GM21526 (cell line): ENCODE measurements around the gene COQ3.
A peak's percentile ranks its signal among the peaks of the same experiment; 100 is the strongest.

Source experiments
- ATAC-seq: cut with Tn5 transposase; IDR thresholded peaks from one replicate; pipeline ENCODE4 v1.9.1; 2021; ENCODE audit warnings: moderate library complexity; ENCODE audit not compliant: unreplicated experiment, low FRiP score

COQ3 gene, protein sequence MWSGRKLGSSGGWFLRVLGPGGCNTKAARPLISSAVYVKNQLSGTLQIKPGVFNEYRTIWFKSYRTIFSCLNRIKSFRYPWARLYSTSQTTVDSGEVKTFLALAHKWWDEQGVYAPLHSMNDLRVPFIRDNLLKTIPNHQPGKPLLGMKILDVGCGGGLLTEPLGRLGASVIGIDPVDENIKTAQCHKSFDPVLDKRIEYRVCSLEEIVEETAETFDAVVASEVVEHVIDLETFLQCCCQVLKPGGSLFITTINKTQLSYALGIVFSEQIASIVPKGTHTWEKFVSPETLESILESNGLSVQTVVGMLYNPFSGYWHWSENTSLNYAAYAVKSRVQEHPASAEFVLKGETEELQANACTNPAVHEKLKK

DNA sequence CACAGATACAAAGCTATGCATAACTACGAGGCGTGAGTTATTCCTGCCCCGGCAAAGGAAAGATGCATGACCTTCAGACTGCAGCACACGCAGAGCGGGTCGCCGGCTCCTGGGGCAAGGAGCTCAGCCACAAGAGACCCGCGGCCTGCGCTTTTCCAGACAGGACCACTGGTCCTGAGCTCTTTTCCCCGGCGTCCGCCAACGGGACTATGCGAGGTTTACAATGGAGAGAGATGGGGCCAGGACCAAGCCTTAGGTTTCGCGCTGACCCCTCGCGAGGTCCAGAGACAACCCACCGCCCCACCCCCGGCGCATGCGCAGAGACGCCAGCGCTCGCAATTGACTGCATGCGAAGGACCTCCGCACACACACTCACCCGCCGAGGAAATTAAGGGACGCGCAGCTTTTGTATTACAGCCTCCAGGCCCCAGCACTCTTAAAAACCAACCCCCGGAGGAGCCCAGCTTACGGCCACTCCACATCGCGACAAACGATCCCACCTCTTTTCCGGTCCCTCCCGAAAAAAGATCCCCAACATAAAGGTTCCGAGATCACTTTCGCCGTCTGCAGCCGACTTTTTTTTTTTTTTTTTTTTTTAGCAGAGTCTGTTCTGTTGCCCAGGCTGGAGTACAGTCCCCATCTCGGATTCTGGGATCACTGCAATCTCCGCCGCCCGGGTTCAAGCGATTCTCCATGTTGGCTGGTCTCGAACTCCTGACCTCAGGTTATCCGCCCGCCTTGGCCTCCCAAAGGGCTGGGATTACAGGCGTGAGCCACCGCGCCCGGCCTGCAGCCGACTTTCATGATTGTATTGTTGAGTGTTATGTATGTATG lies at the start of gene COQ3:
COQ3 (minus strand) TSS at position 498 of the 834 bp plus-strand sequence; CDS start at position 482, 16 bp downstream.
- peak; percentile 82 for ATAC-seq

DNA sequence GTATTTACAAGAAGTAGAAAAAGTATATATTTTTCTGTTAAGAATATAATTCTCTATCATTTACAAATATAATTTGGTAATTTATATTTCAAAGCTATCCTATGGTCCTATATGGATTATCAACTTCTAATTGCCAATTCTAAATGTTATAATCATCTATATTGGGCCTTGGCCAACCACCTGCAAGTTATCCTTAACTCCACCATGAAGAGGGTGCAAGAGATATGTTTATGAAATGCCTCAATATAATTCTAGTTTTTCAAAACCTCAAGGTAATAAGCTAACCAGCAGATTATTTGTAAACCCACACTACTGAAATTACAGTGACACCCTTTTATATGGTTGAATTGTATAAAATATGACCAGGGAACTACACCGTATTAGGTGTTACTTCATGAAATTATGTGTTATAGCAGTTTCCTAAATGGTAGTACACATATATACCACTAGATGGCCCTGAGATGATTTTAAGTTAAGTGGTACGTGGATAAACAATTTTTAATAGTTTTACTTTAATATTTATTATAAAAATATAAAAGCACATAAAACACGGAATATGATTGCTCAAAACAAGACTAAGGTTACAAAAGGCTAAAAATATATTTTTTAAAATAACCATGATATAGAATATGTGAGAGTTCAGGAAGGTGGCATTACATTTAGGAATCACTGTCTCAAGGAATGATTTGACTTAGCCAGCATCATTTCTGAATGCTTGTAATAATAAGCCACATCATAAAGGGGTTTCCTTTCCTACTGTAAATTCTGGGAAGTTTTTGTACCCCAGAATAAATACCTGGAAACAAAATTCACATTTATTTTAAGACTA lies 40.9 kb upstream of the COQ3 start:
- peak; percentile 85 for ATAC-seq

DNA sequence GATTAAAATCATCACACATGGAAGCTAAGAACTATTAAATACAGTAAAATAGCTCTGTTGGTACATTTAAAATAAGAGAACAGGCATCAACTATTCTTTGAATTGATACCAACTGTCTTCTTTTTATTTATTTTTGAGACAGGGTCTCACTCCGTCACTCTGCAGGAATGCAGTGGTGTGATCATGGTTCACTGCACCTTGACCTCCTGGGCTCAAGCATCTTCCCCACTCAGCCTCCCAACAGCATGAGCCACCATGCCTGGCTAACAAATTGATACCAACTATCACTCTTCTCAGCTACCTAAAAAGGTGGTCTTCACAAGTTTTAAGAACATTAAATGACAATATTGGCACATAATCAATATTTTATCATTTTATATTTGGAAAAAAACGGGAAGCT lies 38.9 kb upstream of the COQ3 start:
- ATAC-seq, result no peak

DNA sequence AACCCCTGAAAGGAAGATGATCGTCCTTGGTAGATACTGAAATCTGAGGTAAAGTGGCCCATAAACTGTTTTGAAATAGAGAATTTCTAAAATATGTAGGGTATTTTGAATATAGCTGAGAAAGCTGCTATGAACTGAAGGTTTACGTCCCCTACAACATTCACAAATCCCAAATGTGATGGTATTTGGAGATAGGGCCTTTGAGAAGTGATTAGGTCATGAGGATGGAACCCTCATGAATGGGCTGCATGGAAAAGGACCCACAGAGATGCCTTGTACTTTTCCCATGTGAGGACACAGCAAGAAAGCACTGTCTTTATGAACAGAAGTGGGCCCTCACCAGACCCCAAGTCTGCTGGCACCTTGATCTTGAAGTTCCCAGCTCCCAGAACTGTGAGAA lies 37.9 kb upstream of the COQ3 start:
- no peak for ATAC-seq

DNA sequence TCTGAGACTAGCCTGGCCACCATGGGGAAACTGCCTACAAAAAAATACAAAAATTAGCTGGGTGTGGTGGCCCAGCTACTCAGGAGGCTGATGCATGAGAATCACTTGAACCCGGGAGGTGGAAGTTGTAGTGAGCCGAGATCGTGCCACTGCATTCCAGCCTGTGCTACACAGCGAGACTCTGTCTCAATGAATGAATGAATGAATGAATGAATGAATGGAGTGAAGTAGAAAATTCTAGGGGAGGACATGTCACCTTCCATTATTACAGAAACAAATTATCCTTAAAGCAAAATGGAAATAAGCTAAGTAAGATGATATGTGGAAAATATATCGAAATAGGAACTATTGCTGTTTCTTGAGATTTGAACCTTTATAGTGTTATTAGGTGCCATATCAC lies 34.0 kb upstream of the COQ3 start:
- ATAC-seq, result no peak

DNA sequence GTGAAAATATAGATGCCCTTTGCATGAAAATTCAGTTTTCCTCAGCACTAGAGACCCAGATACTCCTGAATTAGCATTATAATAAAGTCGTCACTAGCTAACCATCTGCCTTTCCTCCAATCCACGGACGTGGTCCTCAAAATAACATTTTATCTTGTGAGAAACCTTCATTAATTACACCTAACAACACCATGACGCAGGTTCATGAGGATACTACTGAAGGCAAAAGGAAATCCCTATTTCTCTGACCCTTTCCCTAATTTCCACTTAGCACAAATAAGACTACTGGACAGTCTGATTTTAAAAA lies 32.4 kb upstream of the COQ3 start:
- ATAC-seq, result no peak

- ATAC-seq, result peak; percentile 52
Measured at GRCh38 chr6:99425647-99426450, 31.9 kb upstream of the COQ3 start.

DNA sequence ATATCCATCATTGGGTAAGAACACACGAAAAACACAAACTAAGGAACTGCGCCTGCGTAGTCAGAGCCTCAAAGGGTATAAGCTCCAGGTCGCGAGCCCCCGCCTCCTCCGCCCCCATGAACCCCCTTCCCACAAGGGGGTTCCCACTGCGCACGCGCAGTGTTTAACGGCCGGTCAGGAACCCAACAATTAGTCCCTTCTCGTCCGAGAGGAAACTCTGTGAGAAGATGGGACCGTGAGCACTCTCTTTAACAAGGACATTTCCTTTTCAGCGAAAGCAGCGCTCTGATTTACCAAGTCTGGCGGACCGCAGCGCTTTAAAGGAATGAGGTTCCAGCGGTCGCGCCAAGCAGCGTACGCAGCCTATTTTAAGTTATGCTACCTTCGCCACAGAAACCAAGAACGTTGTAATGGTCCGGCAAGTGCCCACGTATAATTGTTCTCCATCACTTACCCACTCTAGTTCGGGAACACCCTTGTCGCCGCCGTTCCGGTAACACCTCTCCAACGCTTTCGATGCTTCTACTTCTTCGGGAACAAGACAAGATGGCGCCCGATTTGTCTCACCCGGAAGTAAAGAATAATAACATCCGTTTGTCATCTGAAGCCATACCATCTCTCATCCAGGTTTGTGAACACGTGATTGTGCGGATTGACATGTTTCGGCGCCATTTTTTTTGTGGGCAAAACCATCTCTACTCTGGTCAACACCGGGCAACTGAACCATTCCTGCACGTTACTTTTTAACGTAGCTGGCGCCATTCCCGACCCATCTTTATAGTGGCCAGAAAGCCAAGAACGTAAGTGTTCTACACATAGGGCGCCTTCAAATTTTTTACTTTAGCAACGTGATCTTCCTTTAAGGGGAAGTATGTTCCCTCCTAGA lies 31.0 kb upstream of the COQ3 start, which contains the start of gene PNISR:
PNISR (minus strand) TSS at position 548 of the 886 bp plus-strand sequence. CDS start 10,649 bp downstream, outside the sequence.
- ATAC-seq, result peak; percentile 87

GRCh38 chr6:99424022-99424421 lies 30.0 kb upstream of the COQ3 start:
- ATAC-seq, result no peak

- no peak for ATAC-seq
Measured at GRCh38 chr6:99422912-99423311, 28.9 kb upstream of the COQ3 start.

- peak; percentile 76 for ATAC-seq
Measured at GRCh38 chr6:99416892-99417767, 23.1 kb upstream of the COQ3 start.

- no peak for ATAC-seq
Measured at GRCh38 chr6:99416226-99416625, 22.2 kb upstream of the COQ3 start.

GRCh38 chr6:99415446-99415845 lies 21.5 kb upstream of the COQ3 start:
- ATAC-seq, result no peak

DNA sequence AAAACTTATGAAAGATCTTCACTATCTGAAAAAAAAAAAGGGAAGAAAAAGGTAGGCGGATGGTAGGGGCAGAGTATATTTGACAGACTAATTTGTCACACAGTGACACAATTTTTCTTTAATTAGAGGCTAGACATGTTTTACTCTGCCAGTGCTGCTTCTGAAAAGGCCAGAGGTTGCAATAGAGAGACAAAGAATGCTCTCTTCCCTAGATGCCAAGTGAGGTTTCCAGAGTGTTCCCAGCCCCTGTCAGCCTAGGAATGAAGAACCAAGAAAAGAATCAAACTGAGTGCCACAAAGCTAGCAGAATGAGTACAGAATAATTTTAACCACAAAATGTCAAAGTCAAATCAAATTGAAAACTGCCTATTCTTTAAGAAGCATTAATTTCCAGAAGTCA lies 18.1 kb upstream of the COQ3 start:
- no peak for ATAC-seq

DNA sequence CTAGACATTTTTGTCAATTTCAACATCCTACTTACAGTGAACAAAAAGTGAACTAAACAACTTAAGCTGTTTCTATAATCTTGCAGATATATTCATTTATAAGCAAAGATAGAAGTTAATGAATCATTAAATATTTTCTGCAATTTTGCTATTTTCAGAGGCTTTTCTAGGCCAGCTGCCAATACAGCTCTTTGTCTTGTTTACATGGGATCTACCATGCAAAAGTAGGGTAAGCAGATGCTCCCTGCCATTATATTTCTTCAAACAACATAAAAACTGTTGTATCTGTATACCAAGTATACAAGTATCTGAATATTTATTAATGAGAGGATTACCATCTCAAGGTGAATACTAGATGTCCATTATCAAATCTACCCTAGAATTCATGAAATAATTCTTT lies 15.7 kb upstream of the COQ3 start:
- no peak for ATAC-seq

DNA sequence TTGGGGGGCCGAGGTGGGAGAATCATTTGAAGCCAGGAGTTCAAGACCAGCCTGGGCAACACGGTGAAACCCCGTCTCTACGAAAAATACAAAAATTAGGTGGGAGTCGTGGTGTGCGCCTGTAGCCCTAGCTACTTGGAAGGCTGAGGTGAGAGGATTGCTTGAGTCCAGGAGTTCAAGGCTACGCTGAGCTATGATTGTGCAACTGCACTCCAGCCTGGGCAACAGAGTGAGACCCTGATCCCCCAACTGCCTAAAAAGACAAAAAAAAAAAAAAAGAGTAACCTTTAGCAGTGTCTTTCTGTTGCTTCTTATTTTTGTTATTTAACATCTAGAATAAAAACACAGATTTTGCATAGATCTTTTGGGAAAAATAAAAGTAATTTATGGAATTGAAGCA lies 13.1 kb upstream of the COQ3 start:
- no peak for ATAC-seq

GRCh38 chr6:99402448-99402847 lies 8.5 kb upstream of the COQ3 start:
- no peak for ATAC-seq

DNA sequence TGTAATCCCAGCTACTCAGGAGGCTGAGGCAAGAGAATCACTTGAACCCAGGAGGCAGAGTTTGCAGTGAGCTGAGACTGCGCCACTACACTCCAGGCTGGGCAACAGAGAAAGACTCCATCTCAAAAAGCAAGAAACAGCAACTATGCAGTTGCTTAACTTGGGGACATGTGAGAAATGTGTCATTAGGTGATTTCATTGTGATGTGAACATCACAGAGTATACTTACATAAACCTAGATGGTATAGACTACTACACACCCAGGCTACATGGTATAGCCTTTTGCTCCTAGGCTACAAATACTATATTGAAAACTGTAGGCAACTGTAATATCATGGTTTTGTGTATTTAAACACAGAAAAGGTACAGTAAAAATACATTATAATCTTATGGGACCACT lies 3.3 kb upstream of the COQ3 start:
- ATAC-seq, result no peak
